Type B pancreatic cell (in vitro differentiated cells): ENCODE data around the gene SLC2A10. TPM values are rescaled to one million over a fixed set of nuclear protein-coding genes. Genes with fewer than 3 reads are reported as not detected.
"Not testable (repeated sequence)": the region's sequence is repeated elsewhere in the genome, so short reads cannot be mapped to it uniquely, and the experiment has no call there.

Experiments used
- DNase-seq: peaks from one replicate; pipeline ENCODE4 v3.0.0; 2021; ENCODE audit warnings: mixed read lengths; ENCODE audit not compliant: unreplicated experiment; ENCODE audit errors: extremely low spot score
- H3K27ac Mint-ChIP-seq: 2 replicates; pipeline ENCODE4 v1.8.0; 2021; ENCODE audit warnings: mild to moderate bottlenecking, mixed read lengths
- H3K27me3 Mint-ChIP-seq: 2 replicates; pipeline ENCODE4 v1.8.0; 2021; ENCODE audit warnings: mixed read lengths
- H3K36me3 Mint-ChIP-seq: 2 replicates; pipeline ENCODE4 v1.8.0; 2021; ENCODE audit warnings: mixed read lengths
- H3K4me1 Mint-ChIP-seq: one replicate; pipeline ENCODE4 v1.8.0; 2021; ENCODE audit warnings: mixed read lengths; ENCODE audit not compliant: unreplicated experiment
- H3K4me3 Mint-ChIP-seq: 2 replicates; pipeline ENCODE4 v1.8.0; 2021; ENCODE audit warnings: mild to moderate bottlenecking, mixed read lengths
- H3K9me3 Mint-ChIP-seq: 2 replicates; pipeline ENCODE4 v1.8.0; 2021; ENCODE audit warnings: mixed read lengths
- CTCF ChIP-seq: fragments of 200-600 bp; sonication (generic); conservative IDR thresholded peaks from 2 replicates; pipeline ENCODE4 v1.5.0; 2021; ENCODE audit warnings: antibody characterized with exemption, mild to moderate bottlenecking
- total RNA-seq: library from RNA; stranded (reverse); gene quantifications from 2 replicates; pipeline ENCODE4 v1.2.1, GENCODE V29; 2021; ENCODE audit warnings: low replicate concordance

The SLC2A10 gene
- total RNA-seq, 1 donor from 2014 or later = 15.8 TPM

GRCh38 chr20:46672543-46673148 is 36.8 kb upstream of the SLC2A10 start:
- Mint-ChIP-seq H3K27ac (no peak overlapping the region), H3K36me3 (peaks cover 16% of the 10 kb centered on the region), H3K4me3 (no peak overlapping the region), H3K27me3 (no peaks in the 10 kb centered on the region), H3K9me3 (peaks cover 10% of the 10 kb centered on the region), H3K4me1 (peaks cover 19% of the 10 kb centered on the region)
- no peak for TF ChIP-seq CTCF
- DNase-seq = peak; percentile 37

- TF ChIP-seq CTCF = no peak
- Mint-ChIP-seq H3K4me1 (peaks cover 19% of the 10 kb centered on the region), H3K4me3 (no peak overlapping the region), H3K27ac (no peak overlapping the region), H3K36me3 (peaks cover 17% of the 10 kb centered on the region), H3K9me3 (peaks cover 10% of the 10 kb centered on the region), H3K27me3 (no peaks in the 10 kb centered on the region)
- no peak for DNase-seq
Measured at GRCh38 chr20:46673394-46674252, 35.8 kb upstream of the SLC2A10 start.

- peaks cover 19% of the 10 kb centered on the region for H3K4me1 Mint-ChIP-seq
- no peak overlapping the region for H3K27ac Mint-ChIP-seq
- peaks cover 6% of the 10 kb centered on the region for H3K9me3 Mint-ChIP-seq
- DNase-seq = peak; percentile 45
- peak overlapping the region; percentile 31 for H3K4me3 Mint-ChIP-seq
- H3K27me3 Mint-ChIP-seq = no peaks in the 10 kb centered on the region
- H3K36me3 Mint-ChIP-seq = peaks cover 16% of the 10 kb centered on the region
- TF ChIP-seq CTCF = no peak
Measured at GRCh38 chr20:46674253-46675083, 35.0 kb upstream of the SLC2A10 start.

- H3K27ac Mint-ChIP-seq, H3K27me3 Mint-ChIP-seq, DNase-seq, H3K9me3 Mint-ChIP-seq, H3K4me3 Mint-ChIP-seq: not testable (repeated sequence)
- Mint-ChIP-seq H3K4me1 (peaks cover 28% of the 10 kb centered on the region), H3K36me3 (peaks cover 12% of the 10 kb centered on the region)
Measured at GRCh38 chr20:46676649-46677316, 32.7 kb upstream of the SLC2A10 start.

GRCh38 chr20:46677608-46678007 is 31.8 kb upstream of the SLC2A10 start:
- Mint-ChIP-seq H3K4me3 (no peak overlapping the region), H3K36me3 (peaks cover 12% of the 10 kb centered on the region), H3K9me3 (peaks cover 6% of the 10 kb centered on the region), H3K4me1 (peaks cover 30% of the 10 kb centered on the region), H3K27me3 (no peaks in the 10 kb centered on the region), H3K27ac (no peak overlapping the region)
- no peak for DNase-seq
- no peak for TF ChIP-seq CTCF
